Nephron progenitor cell (in vitro differentiated cells): ENCODE results near the gene HAPLN2.

Experiments used
- DNase-seq: peaks from one replicate; pipeline ENCODE4 v3.0.0; 2021
- H3K27ac Mint-ChIP-seq: 2 replicates; pipeline ENCODE4 v1.8.0; 2021; ENCODE audit warnings: mild to moderate bottlenecking, moderate library complexity, mixed read lengths
- H3K27me3 Mint-ChIP-seq: 2 replicates; pipeline ENCODE4 v1.8.0; 2021; ENCODE audit warnings: mild to moderate bottlenecking, low read depth, mixed read lengths; ENCODE audit not compliant: poor library complexity
- H3K36me3 Mint-ChIP-seq: 2 replicates; pipeline ENCODE4 v1.8.0; 2021; ENCODE audit warnings: low read depth, mixed read lengths
- H3K4me1 Mint-ChIP-seq: 2 replicates; pipeline ENCODE4 v1.8.0; 2021; ENCODE audit warnings: mixed read lengths
- H3K4me3 Mint-ChIP-seq: 2 replicates; pipeline ENCODE4 v1.8.0; 2021; ENCODE audit warnings: mild to moderate bottlenecking, moderate library complexity, mixed read lengths
- H3K9me3 Mint-ChIP-seq: 2 replicates; pipeline ENCODE4 v1.8.0; 2021; ENCODE audit warnings: mild to moderate bottlenecking, moderate library complexity, mixed read lengths
- TF ChIP-seq, protein P1 (sequence below): fragments of 200-600 bp; sonication (generic); IDR thresholded peaks from 2 replicates; pipeline ENCODE4 v1.5.0; 2021; ENCODE audit warnings: antibody characterized with exemption

The HAPLN2 gene

DNA sequence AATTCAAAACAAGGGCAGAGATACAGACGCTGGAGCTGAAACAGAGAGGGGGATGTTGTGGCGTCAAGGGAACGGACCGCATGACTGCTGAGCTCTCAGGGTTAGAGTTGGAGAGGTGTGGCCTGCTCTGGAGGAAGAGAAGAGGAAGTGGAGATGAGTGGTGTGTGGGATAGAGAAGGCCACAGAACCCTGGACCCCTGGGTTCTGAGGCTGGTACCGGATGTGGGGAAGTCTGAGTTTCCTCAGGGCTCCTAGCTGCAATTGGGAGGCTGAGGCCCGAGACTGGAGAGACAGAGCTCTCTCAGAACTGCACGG, 24.5 kb downstream of the HAPLN2 start:
- TF ChIP-seq, protein P1, sequence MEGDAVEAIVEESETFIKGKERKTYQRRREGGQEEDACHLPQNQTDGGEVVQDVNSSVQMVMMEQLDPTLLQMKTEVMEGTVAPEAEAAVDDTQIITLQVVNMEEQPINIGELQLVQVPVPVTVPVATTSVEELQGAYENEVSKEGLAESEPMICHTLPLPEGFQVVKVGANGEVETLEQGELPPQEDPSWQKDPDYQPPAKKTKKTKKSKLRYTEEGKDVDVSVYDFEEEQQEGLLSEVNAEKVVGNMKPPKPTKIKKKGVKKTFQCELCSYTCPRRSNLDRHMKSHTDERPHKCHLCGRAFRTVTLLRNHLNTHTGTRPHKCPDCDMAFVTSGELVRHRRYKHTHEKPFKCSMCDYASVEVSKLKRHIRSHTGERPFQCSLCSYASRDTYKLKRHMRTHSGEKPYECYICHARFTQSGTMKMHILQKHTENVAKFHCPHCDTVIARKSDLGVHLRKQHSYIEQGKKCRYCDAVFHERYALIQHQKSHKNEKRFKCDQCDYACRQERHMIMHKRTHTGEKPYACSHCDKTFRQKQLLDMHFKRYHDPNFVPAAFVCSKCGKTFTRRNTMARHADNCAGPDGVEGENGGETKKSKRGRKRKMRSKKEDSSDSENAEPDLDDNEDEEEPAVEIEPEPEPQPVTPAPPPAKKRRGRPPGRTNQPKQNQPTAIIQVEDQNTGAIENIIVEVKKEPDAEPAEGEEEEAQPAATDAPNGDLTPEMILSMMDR: no peak
- H3K27ac Mint-ChIP-seq: no peak overlapping the region
- H3K27me3 Mint-ChIP-seq: peaks cover 95% of the 10 kb centered on the region
- H3K36me3 Mint-ChIP-seq: no peaks in the 10 kb centered on the region
- H3K4me1 Mint-ChIP-seq: peaks cover 34% of the 10 kb centered on the region
- no peaks in the 10 kb centered on the region for H3K9me3 Mint-ChIP-seq
- no peak overlapping the region for H3K4me3 Mint-ChIP-seq
- DNase-seq: no peak

GRCh38 chr1:156644146-156644545, 24.9 kb downstream of the HAPLN2 start:
- TF ChIP-seq, protein P1: no peak
- Mint-ChIP-seq H3K9me3 (no peaks in the 10 kb centered on the region), H3K4me3 (no peak overlapping the region), H3K27ac (no peak overlapping the region), H3K36me3 (no peaks in the 10 kb centered on the region), H3K27me3 (peaks cover 95% of the 10 kb centered on the region), H3K4me1 (peaks cover 30% of the 10 kb centered on the region)
- DNase-seq: no peak

DNA sequence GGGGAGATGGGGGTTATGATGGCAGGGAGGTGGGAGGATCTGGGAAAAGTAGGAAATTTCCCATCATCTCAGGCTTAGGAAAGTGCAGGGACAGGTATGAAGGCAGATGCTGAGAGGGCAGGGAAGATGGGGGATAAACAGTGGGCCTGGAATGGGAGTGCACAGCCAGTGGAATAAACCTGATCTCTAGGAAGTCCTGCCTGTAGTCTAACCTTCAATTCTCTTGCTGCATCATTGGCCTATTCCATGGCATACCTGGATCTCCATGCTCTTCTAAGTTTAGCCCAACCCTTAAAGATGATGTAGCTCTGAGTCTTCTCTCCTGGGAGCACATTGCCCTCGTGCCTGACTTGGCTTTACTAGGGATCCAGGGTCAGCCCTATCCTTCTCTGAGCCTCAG, 25.4 kb downstream of the HAPLN2 start:
- DNase-seq: no peak
- H3K27me3 Mint-ChIP-seq: peaks cover 95% of the 10 kb centered on the region
- H3K4me3 Mint-ChIP-seq: no peak overlapping the region
- H3K27ac Mint-ChIP-seq: no peak overlapping the region
- H3K9me3 Mint-ChIP-seq: no peaks in the 10 kb centered on the region
- TF ChIP-seq, protein P1: no peak
- H3K4me1 Mint-ChIP-seq: peaks cover 25% of the 10 kb centered on the region
- no peaks in the 10 kb centered on the region for H3K36me3 Mint-ChIP-seq

- Mint-ChIP-seq H3K4me3 (no peak overlapping the region), H3K4me1 (peaks cover 21% of the 10 kb centered on the region), H3K27ac (no peak overlapping the region), H3K9me3 (no peaks in the 10 kb centered on the region), H3K36me3 (no peaks in the 10 kb centered on the region), H3K27me3 (peaks cover 95% of the 10 kb centered on the region)
- TF ChIP-seq, protein P1: no peak
- no peak for DNase-seq
Measured at GRCh38 chr1:156645056-156645455, 25.8 kb downstream of the HAPLN2 start.

GRCh38 chr1:156645666-156646065, 26.5 kb downstream of the HAPLN2 start:
- no peak overlapping the region for H3K27ac Mint-ChIP-seq
- H3K27me3 Mint-ChIP-seq: peaks cover 95% of the 10 kb centered on the region
- peaks cover 18% of the 10 kb centered on the region for H3K4me1 Mint-ChIP-seq
- no peaks in the 10 kb centered on the region for H3K9me3 Mint-ChIP-seq
- TF ChIP-seq, protein P1: no peak
- DNase-seq: no peak
- no peak overlapping the region for H3K4me3 Mint-ChIP-seq
- H3K36me3 Mint-ChIP-seq: no peaks in the 10 kb centered on the region

DNA sequence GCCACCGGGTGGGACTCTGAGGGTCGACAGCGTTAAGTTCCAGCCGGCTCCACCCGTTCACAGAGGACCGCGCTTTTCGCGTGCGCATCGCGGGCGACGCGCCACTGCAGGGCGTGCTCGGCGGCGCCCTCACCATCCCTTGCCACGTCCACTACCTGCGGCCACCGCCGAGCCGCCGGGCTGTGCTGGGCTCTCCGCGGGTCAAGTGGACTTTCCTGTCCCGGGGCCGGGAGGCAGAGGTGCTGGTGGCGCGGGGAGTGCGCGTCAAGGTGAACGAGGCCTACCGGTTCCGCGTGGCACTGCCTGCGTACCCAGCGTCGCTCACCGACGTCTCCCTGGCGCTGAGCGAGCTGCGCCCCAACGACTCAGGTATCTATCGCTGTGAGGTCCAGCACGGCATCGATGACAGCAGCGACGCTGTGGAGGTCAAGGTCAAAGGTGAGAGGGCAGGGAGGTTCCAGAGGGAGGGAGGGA, 27.6 kb downstream of the HAPLN2 start:
- Mint-ChIP-seq H3K36me3 (no peaks in the 10 kb centered on the region), H3K4me3 (no peak overlapping the region), H3K9me3 (no peaks in the 10 kb centered on the region), H3K27me3 (peaks cover 95% of the 10 kb centered on the region), H3K4me1 (peaks cover 7% of the 10 kb centered on the region), H3K27ac (no peak overlapping the region)
- TF ChIP-seq, protein P1: no peak
- DNase-seq: no peak
